Putamen (tissue), 1 donor: Measurements from ENCODE around the gene SLFN5.
A peak's percentile ranks its signal among the peaks of the same experiment; 100 is the strongest.
"Not testable (repeated sequence)": the region's sequence is repeated elsewhere in the genome, so short reads cannot be mapped to it uniquely, and the experiment has no call there.

ENCODE experiments used
- DNase-seq: peaks from one replicate; pipeline ENCODE4 v3.0.0-alpha.2; 2016; ENCODE audit warnings: low spot score

SLFN5 gene

GRCh38 chr17:35242158-35242804, 591 bp upstream of the SLFN5 start:
- DNase-seq: no peak

- DNase-seq: peak; percentile 3
Observed at GRCh38 chr17:35243561-35244340, 879 bp downstream of the SLFN5 start.

- peak; percentile 7 for DNase-seq
Observed at GRCh38 chr17:35244341-35245195, 1.7 kb downstream of the SLFN5 start.

- no peak for DNase-seq
Observed at GRCh38 chr17:35245196-35245486, 2.3 kb downstream of the SLFN5 start.

DNA sequence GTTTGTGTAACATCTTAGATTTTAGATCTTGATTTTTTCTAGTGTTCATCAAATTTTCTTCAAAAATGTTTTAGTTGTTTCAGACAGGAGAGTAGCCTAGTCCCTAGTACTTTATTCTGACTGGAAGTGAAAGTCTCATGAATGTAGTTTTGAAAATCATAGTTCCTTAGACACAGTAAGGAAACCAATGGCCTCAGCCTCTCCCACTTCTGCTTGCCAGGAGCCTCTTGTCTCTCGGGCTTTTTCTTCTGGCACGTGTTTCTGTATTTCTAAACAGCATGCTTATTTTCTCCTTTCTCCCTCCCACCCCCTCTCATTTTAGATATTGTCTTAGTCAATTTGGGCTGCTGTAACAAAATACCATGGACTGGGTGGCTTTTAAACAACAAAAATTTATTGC, 9.8 kb downstream of the SLFN5 start:
- no peak for DNase-seq

- DNase-seq: peak; percentile 12
Observed at GRCh38 chr17:35254107-35254773, 11.4 kb downstream of the SLFN5 start.

- no peak for DNase-seq
Observed at GRCh38 chr17:35255316-35255715, 12.4 kb downstream of the SLFN5 start.

DNA sequence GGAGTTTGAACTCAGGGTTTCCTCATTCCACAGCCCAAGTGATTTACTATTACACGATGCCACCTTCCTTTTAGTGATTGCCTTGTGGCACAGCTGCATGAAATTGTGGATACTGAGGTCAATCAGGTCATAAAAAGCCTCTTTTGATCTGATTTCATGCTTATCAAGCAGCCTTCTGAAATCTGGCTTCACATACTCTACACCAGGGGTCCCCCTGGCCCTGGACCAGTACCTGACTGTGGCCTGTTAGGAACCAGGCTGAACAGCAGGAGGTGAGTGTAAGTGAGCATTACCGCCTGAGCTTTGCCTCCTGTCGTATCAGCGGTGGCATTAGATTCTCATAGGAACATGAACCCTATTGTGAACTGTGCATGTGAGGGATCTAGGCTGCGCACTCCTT, 13.8 kb downstream of the SLFN5 start:
- DNase-seq: no peak

GRCh38 chr17:35257208-35257659, 14.4 kb downstream of the SLFN5 start:
- DNase-seq: no peak

DNA sequence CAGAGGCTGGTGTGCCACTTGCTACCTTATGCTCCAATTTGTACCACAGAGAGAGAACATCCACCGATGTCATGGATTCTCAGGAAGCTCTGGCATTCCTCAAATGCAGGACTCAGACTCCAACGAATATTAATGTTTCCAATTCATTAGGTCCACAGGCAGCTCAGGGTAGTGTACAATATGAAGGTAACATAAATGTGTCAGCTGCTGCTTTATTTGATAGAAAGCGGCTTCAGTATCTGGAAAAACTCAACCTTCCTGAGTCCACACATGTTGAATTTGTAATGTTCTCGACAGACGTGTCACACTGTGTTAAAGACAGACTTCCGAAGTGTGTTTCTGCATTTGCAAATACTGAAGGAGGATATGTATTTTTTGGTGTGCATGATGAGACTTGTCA, 16.1 kb downstream of the SLFN5 start:
- no peak for DNase-seq

DNA sequence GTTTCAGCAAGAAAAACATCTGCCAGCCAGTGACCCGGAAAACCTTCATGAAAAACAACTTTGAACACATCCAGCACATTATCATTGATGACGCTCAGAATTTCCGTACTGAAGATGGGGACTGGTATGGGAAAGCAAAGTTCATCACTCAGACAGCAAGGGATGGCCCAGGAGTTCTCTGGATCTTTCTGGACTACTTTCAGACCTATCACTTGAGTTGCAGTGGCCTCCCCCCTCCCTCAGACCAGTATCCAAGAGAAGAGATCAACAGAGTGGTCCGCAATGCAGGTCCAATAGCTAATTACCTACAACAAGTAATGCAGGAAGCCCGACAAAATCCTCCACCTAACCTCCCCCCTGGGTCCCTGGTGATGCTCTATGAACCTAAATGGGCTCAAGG, 22.2 kb downstream of the SLFN5 start:
- DNase-seq: no peak

- no peak for DNase-seq
Observed at GRCh38 chr17:35265566-35266141, 22.8 kb downstream of the SLFN5 start.

GRCh38 chr17:35274167-35275066, 31.5 kb downstream of the SLFN5 start:
- not testable (repeated sequence) for DNase-seq

DNA sequence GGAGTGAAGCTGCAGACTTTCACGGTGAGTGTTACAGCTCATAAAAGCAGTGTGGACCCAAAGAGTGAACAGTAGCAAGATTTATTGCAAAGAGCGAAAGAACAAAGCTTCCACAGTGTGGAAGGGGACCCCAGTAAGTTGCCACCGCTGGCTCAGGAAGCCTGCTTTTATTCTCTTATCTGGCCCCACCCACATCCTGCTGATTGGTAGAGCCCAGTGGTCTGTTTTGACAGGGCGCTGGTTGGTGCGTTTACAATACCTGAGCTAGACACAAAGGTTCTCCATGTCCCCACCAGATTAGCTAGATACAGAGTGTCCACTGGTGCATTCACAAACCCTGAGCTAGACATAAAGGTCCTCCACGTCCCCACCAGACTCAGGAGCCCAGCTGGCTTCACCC, 35.6 kb downstream of the SLFN5 start:
- not testable (repeated sequence) for DNase-seq

DNA sequence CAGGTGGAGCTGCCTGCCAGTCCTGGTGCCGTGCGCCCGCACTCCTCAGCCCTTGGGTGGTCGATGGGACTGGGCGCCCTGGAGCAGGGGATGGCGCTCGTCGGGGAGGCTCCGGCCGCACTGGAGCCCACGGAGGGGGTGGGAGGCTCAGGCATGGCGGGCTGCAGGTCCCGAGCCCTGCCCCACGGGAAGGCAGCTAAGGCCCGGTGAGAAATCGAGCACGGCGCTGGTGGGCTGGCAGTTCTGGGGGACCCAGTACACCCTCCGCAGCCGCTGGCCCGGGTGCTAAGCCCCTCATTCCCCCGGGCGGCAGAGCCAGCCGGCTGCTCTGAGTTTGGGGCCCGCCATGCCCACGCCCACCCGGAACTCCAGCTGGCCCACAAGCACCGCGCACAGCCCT, 36.0 kb downstream of the SLFN5 start:
- not testable (repeated sequence) for DNase-seq

- no peak for DNase-seq
Observed at GRCh38 chr17:35283767-35284166, 40.9 kb downstream of the SLFN5 start.

- DNase-seq: no peak
Observed at GRCh38 chr17:35284955-35285354, 42.1 kb downstream of the SLFN5 start.

GRCh38 chr17:35286120-35286781, 43.4 kb downstream of the SLFN5 start:
- no peak for DNase-seq

DNA sequence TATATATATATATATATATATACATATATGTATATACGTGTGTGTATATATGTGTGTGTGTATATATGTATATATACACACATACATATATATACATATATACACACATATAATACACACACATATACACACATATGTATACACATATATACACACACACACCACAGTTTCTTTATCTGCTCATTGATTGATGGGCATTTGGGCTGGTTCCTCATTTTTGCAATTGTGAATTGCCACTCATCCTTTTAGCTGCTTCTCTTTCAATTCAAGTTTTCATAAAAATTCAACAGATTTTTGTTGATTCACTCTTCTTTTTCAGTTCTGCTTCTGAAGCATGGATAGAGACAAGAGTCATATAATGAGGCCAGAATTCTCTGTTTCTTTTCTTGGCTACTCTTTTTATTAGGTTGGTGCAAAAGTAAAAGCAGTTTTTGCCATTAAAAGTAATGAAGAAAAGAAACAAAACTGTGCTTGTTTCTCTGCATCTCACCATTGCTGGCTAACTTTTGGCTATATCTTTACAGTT, 44.5 kb downstream of the SLFN5 start:
- DNase-seq: no peak

- no peak for DNase-seq
Observed at GRCh38 chr17:35289222-35289621, 46.4 kb downstream of the SLFN5 start.
